PC-9 (cell line): Measurements from ENCODE around the gene PABPN1L.

Source experiments
- CTCF ChIP-seq: fragments of 200-600 bp; sonication (generic); conservative IDR thresholded peaks from 2 replicates; pipeline ENCODE4 v1.6.1; 2017; ENCODE audit warnings: mixed run types, antibody characterized with exemption, mild to moderate bottlenecking, moderate library complexity
- EZH2 ChIP-seq: fragments of 200-600 bp; sonication (generic); IDR thresholded peaks from 2 replicates; pipeline ENCODE4 v1.8.0; 2017; ENCODE audit warnings: antibody characterized with exemption, low read depth

DNA sequence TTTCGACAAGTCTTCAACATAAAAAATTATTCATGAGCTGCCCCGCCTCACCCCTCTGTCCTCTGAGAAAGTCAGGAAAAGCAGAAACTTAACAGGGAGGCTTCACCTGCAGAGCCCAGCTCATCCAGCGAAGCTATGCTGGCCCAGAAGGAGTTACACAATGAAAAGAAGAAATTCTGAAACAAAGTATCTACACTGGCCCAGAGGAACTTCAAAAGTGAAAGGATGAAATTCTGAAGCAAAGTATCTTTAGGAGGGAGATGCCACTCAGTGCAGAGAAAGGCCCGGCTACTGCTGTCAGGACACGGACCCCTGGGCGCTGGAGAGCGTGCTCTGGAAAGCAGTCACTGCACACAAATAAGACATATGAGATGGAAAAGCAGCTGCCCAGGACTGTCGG lies 11.3 kb downstream of the PABPN1L start:
- TF ChIP-seq CTCF (no peak), EZH2 (no peak)
